Activated naive CD4-positive, alpha-beta T cell (primary cell): Measurements from ENCODE around the gene REXO5.
"Not testable (repeated sequence)": the region's sequence is repeated elsewhere in the genome, so short reads cannot be mapped to it uniquely, and the experiment has no call there.

Experiments used
- DNase-seq, 4 experiments: peaks; one replicate each; lab custom pipeline; 2025; lab: John Stamatoyannopoulos, UW

Gene REXO5

DNA sequence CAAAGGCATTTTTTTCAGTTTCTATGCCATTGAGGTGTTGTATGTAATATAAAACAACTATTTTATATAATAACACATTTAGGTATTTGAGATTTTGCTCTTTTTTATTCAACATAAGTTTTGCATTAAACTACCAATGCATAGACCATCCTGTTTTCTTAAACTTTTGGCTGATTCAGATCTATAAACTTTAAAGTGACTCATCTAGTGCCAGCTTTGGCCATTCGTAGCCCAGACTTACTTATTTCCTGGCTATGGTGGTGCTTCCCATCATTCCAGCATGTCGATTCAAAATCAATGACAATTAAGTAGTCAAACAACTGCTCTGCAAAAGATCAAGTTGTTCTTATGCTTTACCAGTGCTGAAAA lies 3.2 kb upstream of the REXO5 start:
- DNase-seq: no peak

DNA sequence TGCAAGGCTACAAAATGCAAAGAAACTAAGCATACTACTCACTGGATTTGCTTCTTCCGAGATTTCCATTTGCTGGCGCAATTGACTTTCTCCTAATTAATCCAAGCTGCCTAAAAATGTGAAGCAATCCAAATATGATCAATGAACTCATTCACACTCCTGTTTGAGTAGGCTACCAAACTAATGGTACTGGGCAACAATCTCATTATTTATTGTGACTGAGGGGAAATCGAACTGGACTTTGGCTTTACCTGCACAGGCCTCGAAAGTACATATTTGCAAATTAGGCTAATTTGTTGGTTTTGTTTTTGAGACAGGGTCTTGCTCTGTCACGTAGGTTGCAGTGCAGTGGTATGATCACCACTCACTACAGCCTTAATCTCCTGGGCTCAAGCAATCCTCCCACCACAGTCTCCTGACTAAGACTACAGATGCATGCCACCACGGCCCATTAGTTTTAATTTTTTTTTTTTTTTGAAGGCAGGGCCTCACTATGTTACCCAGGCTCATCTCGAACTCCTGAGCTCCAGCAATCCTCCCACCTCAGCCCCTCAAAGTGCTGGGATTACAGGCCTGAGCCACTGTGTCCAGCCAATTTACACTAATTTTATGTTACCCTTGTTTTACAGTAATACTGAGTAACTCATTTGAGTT lies 2.6 kb upstream of the REXO5 start:
- no peak for DNase-seq

GRCh38 chr16:20805684-20806167 lies 601 bp upstream of the REXO5 start:
- not testable (repeated sequence) for DNase-seq

- DNase-seq: no peak
Observed at GRCh38 chr16:20807862-20808261, 1.5 kb downstream of the REXO5 start.

- DNase-seq: no peak
Observed at GRCh38 chr16:20811889-20812439, 5.6 kb downstream of the REXO5 start.

- DNase-seq: no peak
Observed at GRCh38 chr16:20812510-20812909, 6.2 kb downstream of the REXO5 start.

GRCh38 chr16:20814784-20815183 lies 8.5 kb downstream of the REXO5 start:
- no peak for DNase-seq

DNA sequence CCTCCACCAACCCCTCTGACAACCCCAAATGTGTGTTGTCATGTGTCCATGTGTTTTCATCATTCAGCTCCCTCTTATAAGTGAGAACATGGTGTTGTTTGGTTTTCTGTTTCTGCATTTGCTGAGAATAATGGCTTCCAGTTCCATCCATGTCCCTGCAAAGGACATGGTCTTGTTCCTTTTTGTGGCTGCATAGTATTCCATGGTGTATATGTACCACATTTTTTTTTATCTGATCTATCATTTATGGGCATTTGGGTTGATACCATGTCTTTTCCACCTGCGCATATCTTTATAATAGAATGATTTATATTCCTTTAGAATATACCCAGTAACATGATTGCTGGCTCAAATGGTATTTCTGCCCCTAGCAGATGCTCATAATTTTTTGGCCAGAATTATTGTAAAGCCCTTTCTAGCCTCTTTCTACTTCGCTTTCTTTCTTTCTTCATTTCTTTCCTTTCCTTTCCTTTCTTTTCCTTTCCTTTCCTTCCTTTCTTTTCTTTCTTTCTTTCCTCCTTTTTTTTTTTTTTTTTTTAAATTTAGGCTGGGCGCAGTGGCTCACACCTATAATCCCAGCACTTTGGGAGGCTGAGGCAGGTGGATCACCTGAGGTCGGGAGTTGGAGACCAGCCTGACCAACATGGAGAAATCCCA lies 12.7 kb downstream of the REXO5 start:
- no peak for DNase-seq

- no peak for DNase-seq
Observed at GRCh38 chr16:20821682-20822081, 15.4 kb downstream of the REXO5 start.

- DNase-seq: no peak
Observed at GRCh38 chr16:20822521-20823325, 16.4 kb downstream of the REXO5 start.

GRCh38 chr16:20826039-20826566 lies 19.8 kb downstream of the REXO5 start:
- no peak for DNase-seq

DNA sequence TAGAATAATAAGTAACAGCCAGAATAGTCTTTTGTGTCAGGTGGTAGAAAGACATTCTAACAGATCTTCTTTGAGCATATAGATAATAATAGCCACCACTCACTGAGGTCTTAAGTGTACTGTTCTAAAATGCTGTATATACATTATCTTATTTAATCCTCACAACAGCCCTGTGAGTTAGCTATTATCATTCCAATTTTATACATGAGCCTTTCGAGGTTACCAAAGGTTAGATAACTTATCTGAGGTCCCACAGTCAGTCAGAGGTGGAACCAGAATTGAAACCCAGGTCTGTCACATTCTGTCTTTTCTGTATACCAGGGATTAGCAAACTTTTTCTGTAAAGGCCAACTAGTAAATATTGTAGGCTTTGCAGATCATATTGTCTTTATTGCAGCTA lies 23.2 kb downstream of the REXO5 start:
- DNase-seq: no peak

GRCh38 chr16:20830372-20830771 lies 24.0 kb downstream of the REXO5 start:
- DNase-seq: no peak

GRCh38 chr16:20833086-20833485 lies 26.8 kb downstream of the REXO5 start:
- no peak for DNase-seq

GRCh38 chr16:20838240-20838639 lies 31.9 kb downstream of the REXO5 start:
- no peak for DNase-seq

- no peak for DNase-seq
Observed at GRCh38 chr16:20839504-20839903, 33.2 kb downstream of the REXO5 start.

DNA sequence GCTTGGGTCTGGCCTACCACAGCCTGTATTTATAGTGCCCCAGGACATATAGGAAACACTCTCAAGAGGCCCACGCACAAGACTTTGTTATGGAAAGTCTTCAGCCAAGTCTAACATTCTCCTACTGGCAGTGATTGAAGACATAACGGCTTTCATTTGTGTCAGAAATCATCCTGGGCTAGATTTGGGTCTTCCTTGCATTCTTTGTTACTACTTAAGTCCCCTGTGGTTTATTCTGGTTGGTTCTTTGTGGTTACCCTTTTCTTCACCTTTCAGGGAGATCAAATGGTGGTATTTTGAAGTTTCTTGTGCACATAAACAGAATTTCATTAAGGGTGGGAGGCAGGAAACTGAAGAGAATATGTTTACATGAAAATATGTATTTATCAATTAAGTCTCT lies 37.7 kb downstream of the REXO5 start:
- no peak for DNase-seq

- DNase-seq: no peak
Observed at GRCh38 chr16:20844588-20844987, 38.3 kb downstream of the REXO5 start.

DNA sequence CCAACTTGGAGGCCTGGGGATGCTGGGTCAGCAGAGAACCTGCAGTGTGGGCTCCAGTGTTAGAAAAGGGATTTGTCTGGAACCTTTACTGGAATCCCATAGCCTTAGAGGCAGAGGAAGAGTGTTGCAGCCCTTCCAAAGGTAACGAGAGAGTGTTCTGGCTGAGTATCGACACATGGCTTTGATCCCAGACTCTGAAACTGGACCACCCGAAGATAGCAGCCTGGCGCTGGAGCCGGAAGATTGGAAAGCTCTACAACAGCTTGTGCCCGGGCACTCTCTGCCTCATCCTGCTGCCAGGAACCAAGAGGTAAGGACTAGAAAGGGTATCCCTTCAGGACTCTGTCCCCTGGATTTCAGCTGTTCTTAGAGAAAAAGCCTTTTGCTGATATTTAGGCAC lies 39.7 kb downstream of the REXO5 start:
- DNase-seq: no peak

GRCh38 chr16:20846551-20846950 lies 40.2 kb downstream of the REXO5 start:
- no peak for DNase-seq

GRCh38 chr16:20847550-20847949 lies 41.2 kb downstream of the REXO5 start:
- no peak for DNase-seq

- peak; percentile 8 to 49 (median 36) for DNase-seq
Observed at GRCh38 chr16:20849589-20850390, 43.5 kb downstream of the REXO5 start.
